HEK293 (cell line): ENCODE results near the gene UHMK1.

ENCODE experiments used
- CTCF ChIA-PET: fragments of 350-600 bp; formaldehyde crosslinking; extraction: SDS; loops from one replicate; lab custom pipeline; 2021; ENCODE audit warnings: antibody characterized with exemption; lab: Yijun Ruan, JAX
- POLR2A ChIA-PET: fragments of 300-600 bp; formaldehyde crosslinking; extraction: SDS; loops from one replicate; lab custom pipeline; 2020; ENCODE audit warnings: antibody characterized with exemption, inconsistent platforms; lab: Yijun Ruan, JAX
- H3K27ac ChIP-seq: fragments of 200-500 bp; sonication (Bioruptor generic); 2 replicates; pipeline ENCODE4 v1.5.1; 2014; ENCODE audit warnings: low read depth, low read length, control low read depth, inconsistent platforms; ENCODE audit errors: extremely low read depth
- H3K36me3 ChIP-seq, 2 experiments: fragments of 200-500 bp in 1 of 2; sonication (Bioruptor generic) in 1 of 2; 1 replicate in 1 of 2; 2 replicates in 1 of 2; pipeline ENCODE4 v1.5.1; 2014 to 2017; ENCODE audit warnings: inconsistent platforms in 2 of 2, low read length in 2 of 2; ENCODE audit not compliant: control insufficient read depth in 2 of 2, insufficient read depth in 1 of 2
- H3K4me1 ChIP-seq: fragments of 200-500 bp; sonication (Bioruptor generic); 2 replicates; pipeline ENCODE4 v1.5.1; 2014; ENCODE audit warnings: mild to moderate bottlenecking, low read length, inconsistent platforms; ENCODE audit not compliant: control insufficient read depth, insufficient read depth
- H3K4me3 ChIP-seq: 2 replicates; pipeline ENCODE4 v1.5.1; 2011; ENCODE audit warnings: low read depth, mild to moderate bottlenecking, control low read depth, low read length, moderate library complexity
- H3K9me3 ChIP-seq: fragments of 200-500 bp; sonication (Bioruptor generic); 2 replicates; pipeline ENCODE4 v1.5.1; 2014; ENCODE audit warnings: low read depth, low read length, inconsistent platforms; ENCODE audit not compliant: control insufficient read depth, insufficient read depth
- BCL11A ChIP-seq: fragments of 450-650 bp; formaldehyde crosslinking; IDR thresholded peaks from 2 replicates; pipeline ENCODE4 v1.5.1; 2016; ENCODE audit warnings: low read depth, missing biosample characterization, missing genetic modification characterization
- GFI1B ChIP-seq: fragments of 450-650 bp; formaldehyde crosslinking; IDR thresholded peaks from 2 replicates; pipeline ENCODE4 v1.5.1; 2016; ENCODE audit warnings: missing biosample characterization, missing genetic modification characterization
- SALL2 ChIP-seq: fragments of 450-650 bp; formaldehyde crosslinking; IDR thresholded peaks from 2 replicates; pipeline ENCODE4 v1.5.0; 2017; ENCODE audit warnings: missing biosample characterization, mild to moderate bottlenecking, missing genetic modification characterization, borderline replicate concordance
- WT1 ChIP-seq: fragments of 450-650 bp; formaldehyde crosslinking; IDR thresholded peaks from 2 replicates; pipeline ENCODE4 v1.5.1; 2016; ENCODE audit warnings: missing biosample characterization, missing genetic modification characterization
- ZBTB48 ChIP-seq: fragments of 450-650 bp; formaldehyde crosslinking; IDR thresholded peaks from 2 replicates; pipeline ENCODE4 v1.5.1; 2016; ENCODE audit warnings: missing biosample characterization, missing genetic modification characterization
- ZNF121 ChIP-seq: fragments of 450-650 bp; formaldehyde crosslinking; IDR thresholded peaks from 2 replicates; pipeline ENCODE4 v1.5.1; 2016; ENCODE audit warnings: missing biosample characterization, missing genetic modification characterization
- ZNF16 ChIP-seq: fragments of 450-650 bp; formaldehyde crosslinking; IDR thresholded peaks from 2 replicates; pipeline ENCODE4 v1.5.1; 2016; ENCODE audit warnings: low read depth, missing biosample characterization, missing genetic modification characterization
- ZNF211 ChIP-seq: fragments of 450-650 bp; formaldehyde crosslinking; IDR thresholded peaks from 2 replicates; pipeline ENCODE4 v1.5.1; 2016; ENCODE audit warnings: low read depth, missing biosample characterization, missing genetic modification characterization
- ZNF350 ChIP-seq: fragments of 450-650 bp; formaldehyde crosslinking; IDR thresholded peaks from 2 replicates; pipeline ENCODE4 v1.5.0; 2017; ENCODE audit warnings: missing biosample characterization, mild to moderate bottlenecking, missing genetic modification characterization
- ZNF404 ChIP-seq: fragments of 450-650 bp; formaldehyde crosslinking; IDR thresholded peaks from 2 replicates; pipeline ENCODE4 v1.5.1; 2017; ENCODE audit warnings: missing biosample characterization, missing genetic modification characterization
- ZNF548 ChIP-seq: fragments of 450-650 bp; formaldehyde crosslinking; IDR thresholded peaks from 2 replicates; pipeline ENCODE4 v1.5.1; 2016; ENCODE audit warnings: missing biosample characterization, missing genetic modification characterization
- TF ChIP-seq, protein P1 (sequence below): fragments of 450-650 bp; formaldehyde crosslinking; IDR thresholded peaks from 2 replicates; pipeline ENCODE4 v1.5.1; 2016; ENCODE audit warnings: missing biosample characterization, missing genetic modification characterization
- TF ChIP-seq, protein P2 (sequence below): fragments of 450-650 bp; formaldehyde crosslinking; IDR thresholded peaks from 2 replicates; pipeline ENCODE4 v1.5.1; 2016; ENCODE audit warnings: missing biosample characterization, missing genetic modification characterization
- TF ChIP-seq, protein P3 (sequence below): fragments of 450-650 bp; formaldehyde crosslinking; conservative IDR thresholded peaks from 2 replicates; pipeline ENCODE4 v1.5.1; 2016; ENCODE audit warnings: low read depth, missing biosample characterization, missing genetic modification characterization
- TF ChIP-seq, protein P4 (sequence below): fragments of 450-650 bp; formaldehyde crosslinking; IDR thresholded peaks from 2 replicates; pipeline ENCODE4; 2016; ENCODE audit warnings: missing biosample characterization, missing genetic modification characterization
- TF ChIP-seq, protein P5 (sequence below): fragments of 450-650 bp; formaldehyde crosslinking; IDR thresholded peaks from 2 replicates; pipeline ENCODE4 v1.5.1; 2016; ENCODE audit warnings: missing biosample characterization, missing genetic modification characterization, low read depth
- TF ChIP-seq, protein P6 (sequence below): fragments of 450-650 bp; formaldehyde crosslinking; IDR thresholded peaks from 2 replicates; pipeline ENCODE4 v1.5.1; 2017; ENCODE audit warnings: missing biosample characterization, missing genetic modification characterization
- TF ChIP-seq, protein P7 (sequence below): fragments of 450-650 bp; formaldehyde crosslinking; IDR thresholded peaks from 2 replicates; pipeline ENCODE4 v1.5.1; 2016; ENCODE audit warnings: missing biosample characterization, missing genetic modification characterization

The UHMK1 gene

DNA sequence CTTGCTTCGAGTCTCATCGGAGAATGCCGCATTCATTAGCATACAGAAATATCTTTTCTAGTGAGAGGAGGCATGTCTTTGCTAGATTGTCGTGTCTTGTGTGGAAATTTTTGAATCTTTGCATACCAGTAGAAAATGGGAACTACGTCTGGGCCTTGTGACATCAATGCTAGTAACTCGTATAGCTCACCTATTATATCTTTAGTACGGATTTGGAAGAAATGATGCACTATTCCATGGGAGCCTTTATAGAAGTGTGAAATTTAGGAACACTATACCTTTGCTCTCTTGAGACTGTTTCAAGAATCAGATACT lies 835 bp downstream of the UHMK1 start (continued):
- TF ChIP-seq, protein P1, sequence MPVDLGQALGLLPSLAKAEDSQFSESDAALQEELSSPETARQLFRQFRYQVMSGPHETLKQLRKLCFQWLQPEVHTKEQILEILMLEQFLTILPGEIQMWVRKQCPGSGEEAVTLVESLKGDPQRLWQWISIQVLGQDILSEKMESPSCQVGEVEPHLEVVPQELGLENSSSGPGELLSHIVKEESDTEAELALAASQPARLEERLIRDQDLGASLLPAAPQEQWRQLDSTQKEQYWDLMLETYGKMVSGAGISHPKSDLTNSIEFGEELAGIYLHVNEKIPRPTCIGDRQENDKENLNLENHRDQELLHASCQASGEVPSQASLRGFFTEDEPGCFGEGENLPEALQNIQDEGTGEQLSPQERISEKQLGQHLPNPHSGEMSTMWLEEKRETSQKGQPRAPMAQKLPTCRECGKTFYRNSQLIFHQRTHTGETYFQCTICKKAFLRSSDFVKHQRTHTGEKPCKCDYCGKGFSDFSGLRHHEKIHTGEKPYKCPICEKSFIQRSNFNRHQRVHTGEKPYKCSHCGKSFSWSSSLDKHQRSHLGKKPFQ (tag by site-specific recombination): no peak
- no peak for TF ChIP-seq BCL11A (tag by site-specific recombination)
- TF ChIP-seq ZNF16 (tag by site-specific recombination): no peak
- TF ChIP-seq GFI1B: no peak
- TF ChIP-seq ZNF350 (tag by site-specific recombination): no peak

DNA sequence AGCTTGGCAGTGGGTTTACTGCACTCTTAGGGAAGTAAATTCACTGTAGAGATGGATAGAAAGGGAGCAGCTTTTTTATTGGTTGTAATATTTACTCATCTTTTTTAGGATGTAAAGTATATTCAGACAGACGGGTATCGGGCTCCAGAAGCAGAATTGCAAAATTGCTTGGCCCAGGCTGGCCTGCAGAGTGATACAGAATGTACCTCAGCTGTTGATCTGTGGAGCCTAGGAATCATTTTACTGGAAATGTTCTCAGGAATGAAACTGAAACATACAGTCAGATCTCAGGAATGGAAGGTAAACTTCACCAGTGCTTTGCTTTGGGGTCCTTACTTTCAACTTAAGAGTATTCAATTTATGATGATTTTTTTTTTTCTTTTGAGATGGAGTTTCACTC lies 3.2 kb downstream of the UHMK1 start:
- TF ChIP-seq, protein P2, sequence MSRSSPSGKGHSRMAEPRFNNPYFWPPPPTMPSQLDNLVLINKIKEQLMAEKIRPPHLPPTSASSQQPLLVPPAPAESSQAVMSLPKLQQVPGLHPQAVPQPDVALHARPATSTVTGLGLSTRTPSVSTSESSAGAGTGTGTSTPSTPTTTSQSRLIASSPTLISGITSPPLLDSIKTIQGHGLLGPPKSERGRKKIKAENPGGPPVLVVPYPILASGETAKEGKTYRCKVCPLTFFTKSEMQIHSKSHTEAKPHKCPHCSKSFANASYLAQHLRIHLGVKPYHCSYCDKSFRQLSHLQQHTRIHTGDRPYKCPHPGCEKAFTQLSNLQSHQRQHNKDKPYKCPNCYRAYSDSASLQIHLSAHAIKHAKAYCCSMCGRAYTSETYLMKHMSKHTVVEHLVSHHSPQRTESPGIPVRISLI (tag by site-specific recombination): no peak
- TF ChIP-seq, protein P3, sequence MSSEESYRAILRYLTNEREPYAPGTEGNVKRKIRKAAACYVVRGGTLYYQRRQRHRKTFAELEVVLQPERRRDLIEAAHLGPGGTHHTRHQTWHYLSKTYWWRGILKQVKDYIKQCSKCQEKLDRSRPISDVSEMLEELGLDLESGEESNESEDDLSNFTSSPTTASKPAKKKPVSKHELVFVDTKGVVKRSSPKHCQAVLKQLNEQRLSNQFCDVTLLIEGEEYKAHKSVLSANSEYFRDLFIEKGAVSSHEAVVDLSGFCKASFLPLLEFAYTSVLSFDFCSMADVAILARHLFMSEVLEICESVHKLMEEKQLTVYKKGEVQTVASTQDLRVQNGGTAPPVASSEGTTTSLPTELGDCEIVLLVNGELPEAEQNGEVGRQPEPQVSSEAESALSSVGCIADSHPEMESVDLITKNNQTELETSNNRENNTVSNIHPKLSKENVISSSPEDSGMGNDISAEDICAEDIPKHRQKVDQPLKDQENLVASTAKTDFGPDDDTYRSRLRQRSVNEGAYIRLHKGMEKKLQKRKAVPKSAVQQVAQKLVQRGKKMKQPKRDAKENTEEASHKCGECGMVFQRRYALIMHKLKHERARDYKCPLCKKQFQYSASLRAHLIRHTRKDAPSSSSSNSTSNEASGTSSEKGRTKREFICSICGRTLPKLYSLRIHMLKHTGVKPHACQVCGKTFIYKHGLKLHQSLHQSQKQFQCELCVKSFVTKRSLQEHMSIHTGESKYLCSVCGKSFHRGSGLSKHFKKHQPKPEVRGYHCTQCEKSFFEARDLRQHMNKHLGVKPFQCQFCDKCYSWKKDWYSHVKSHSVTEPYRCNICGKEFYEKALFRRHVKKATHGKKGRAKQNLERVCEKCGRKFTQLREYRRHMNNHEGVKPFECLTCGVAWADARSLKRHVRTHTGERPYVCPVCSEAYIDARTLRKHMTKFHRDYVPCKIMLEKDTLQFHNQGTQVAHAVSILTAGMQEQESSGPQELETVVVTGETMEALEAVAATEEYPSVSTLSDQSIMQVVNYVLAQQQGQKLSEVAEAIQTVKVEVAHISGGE (tag by site-specific recombination): no peak
- TF ChIP-seq WT1 (no peak), ZNF404 (tag by site-specific recombination) (no peak), ZNF211 (tag by site-specific recombination) (no peak), ZNF121 (tag by site-specific recombination) (no peak), ZBTB48 (tag by site-specific recombination) (no peak), ZNF548 (no peak), SALL2 (no peak)
- TF ChIP-seq, protein P4, sequence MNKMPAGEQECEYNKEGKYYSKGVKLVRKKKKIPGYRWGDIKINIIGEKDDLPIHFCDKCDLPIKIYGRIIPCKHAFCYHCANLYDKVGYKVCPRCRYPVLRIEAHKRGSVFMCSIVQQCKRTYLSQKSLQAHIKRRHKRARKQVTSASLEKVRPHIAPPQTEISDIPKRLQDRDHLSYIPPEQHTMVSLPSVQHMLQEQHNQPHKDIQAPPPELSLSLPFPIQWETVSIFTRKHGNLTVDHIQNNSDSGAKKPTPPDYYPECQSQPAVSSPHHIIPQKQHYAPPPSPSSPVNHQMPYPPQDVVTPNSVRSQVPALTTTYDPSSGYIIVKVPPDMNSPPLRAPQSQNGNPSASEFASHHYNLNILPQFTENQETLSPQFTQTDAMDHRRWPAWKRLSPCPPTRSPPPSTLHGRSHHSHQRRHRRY (tag by site-specific recombination): no peak
- TF ChIP-seq, protein P5, sequence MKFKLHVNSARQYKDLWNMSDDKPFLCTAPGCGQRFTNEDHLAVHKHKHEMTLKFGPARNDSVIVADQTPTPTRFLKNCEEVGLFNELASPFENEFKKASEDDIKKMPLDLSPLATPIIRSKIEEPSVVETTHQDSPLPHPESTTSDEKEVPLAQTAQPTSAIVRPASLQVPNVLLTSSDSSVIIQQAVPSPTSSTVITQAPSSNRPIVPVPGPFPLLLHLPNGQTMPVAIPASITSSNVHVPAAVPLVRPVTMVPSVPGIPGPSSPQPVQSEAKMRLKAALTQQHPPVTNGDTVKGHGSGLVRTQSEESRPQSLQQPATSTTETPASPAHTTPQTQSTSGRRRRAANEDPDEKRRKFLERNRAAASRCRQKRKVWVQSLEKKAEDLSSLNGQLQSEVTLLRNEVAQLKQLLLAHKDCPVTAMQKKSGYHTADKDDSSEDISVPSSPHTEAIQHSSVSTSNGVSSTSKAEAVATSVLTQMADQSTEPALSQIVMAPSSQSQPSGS (tag by site-specific recombination): no peak
- TF ChIP-seq, protein P6, sequence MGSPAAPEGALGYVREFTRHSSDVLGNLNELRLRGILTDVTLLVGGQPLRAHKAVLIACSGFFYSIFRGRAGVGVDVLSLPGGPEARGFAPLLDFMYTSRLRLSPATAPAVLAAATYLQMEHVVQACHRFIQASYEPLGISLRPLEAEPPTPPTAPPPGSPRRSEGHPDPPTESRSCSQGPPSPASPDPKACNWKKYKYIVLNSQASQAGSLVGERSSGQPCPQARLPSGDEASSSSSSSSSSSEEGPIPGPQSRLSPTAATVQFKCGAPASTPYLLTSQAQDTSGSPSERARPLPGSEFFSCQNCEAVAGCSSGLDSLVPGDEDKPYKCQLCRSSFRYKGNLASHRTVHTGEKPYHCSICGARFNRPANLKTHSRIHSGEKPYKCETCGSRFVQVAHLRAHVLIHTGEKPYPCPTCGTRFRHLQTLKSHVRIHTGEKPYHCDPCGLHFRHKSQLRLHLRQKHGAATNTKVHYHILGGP (tag by site-specific recombination): no peak
- TF ChIP-seq, protein P7, sequence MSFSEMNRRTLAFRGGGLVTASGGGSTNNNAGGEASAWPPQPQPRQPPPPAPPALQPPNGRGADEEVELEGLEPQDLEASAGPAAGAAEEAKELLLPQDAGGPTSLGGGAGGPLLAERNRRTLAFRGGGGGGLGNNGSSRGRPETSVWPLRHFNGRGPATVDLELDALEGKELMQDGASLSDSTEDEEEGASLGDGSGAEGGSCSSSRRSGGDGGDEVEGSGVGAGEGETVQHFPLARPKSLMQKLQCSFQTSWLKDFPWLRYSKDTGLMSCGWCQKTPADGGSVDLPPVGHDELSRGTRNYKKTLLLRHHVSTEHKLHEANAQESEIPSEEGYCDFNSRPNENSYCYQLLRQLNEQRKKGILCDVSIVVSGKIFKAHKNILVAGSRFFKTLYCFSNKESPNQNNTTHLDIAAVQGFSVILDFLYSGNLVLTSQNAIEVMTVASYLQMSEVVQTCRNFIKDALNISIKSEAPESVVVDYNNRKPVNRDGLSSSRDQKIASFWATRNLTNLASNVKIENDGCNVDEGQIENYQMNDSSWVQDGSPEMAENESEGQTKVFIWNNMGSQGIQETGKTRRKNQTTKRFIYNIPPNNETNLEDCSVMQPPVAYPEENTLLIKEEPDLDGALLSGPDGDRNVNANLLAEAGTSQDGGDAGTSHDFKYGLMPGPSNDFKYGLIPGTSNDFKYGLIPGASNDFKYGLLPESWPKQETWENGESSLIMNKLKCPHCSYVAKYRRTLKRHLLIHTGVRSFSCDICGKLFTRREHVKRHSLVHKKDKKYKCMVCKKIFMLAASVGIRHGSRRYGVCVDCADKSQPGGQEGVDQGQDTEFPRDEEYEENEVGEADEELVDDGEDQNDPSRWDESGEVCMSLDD (tag by site-specific recombination): no peak
- TF ChIP-seq, all 188 proteins: peak for 0
- H3K4me3 ChIP-seq: no peak overlapping the region
- POLR2A ChIA-PET: no interaction called here
- no peaks in the 10 kb centered on the region for H3K9me3 ChIP-seq
- CTCF ChIA-PET: no interaction called here
- H3K4me1 ChIP-seq: no peaks in the 10 kb centered on the region
- peaks cover 47 to 60% of the 10 kb centered on the region in 2 experiments for H3K36me3 ChIP-seq
- no peak overlapping the region for H3K27ac ChIP-seq
